WERI-Rb-1 (cell line): ENCODE measurements around the gene CLASRP.

Source experiments
- DNase-seq: peaks from one replicate; pipeline ENCODE4 v3.0.0-alpha.2; 2020
- H3K27ac ChIP-seq: fragments of 250-450 bp; sonication (Bioruptor Pico); 2 replicates; pipeline ENCODE4 v1.5.1; 2020; ENCODE audit warnings: mild to moderate bottlenecking, moderate library complexity
- H3K27me3 ChIP-seq: fragments of 250-450 bp; sonication (Bioruptor Pico); 2 replicates; pipeline ENCODE4 v1.5.1; 2021; ENCODE audit warnings: mild to moderate bottlenecking, low read depth, moderate library complexity; ENCODE audit not compliant: insufficient read depth, severe bottlenecking
- H3K36me3 ChIP-seq: fragments of 250-450 bp; sonication (Bioruptor Pico); 2 replicates; pipeline ENCODE4 v1.5.1; 2020; ENCODE audit warnings: mild to moderate bottlenecking, moderate library complexity
- H3K4me3 ChIP-seq: 2 replicates; pipeline ENCODE4 v1.5.1; 2011; ENCODE audit warnings: low read depth, mild to moderate bottlenecking, control low read depth, low read length
- H3K9me3 ChIP-seq: fragments of 250-450 bp; sonication (Bioruptor Pico); 2 replicates; pipeline ENCODE4 v1.5.1; 2021; ENCODE audit warnings: mild to moderate bottlenecking, moderate library complexity; ENCODE audit not compliant: severe bottlenecking
- CTCF ChIP-seq: IDR thresholded peaks from 2 replicates; pipeline ENCODE4 v1.5.1; 2011; ENCODE audit warnings: low read depth, mild to moderate bottlenecking, control low read depth, inconsistent platforms, low read length

CLASRP gene

GRCh38 chr19:45110851-45111266, 72.0 kb downstream of the CLASRP start:
- H3K9me3 ChIP-seq: no peaks in the 10 kb centered on the region
- no peak overlapping the region for H3K27ac ChIP-seq
- no peaks in the 10 kb centered on the region for H3K27me3 ChIP-seq
- TF ChIP-seq CTCF: no peak
- DNase-seq: no peak
- no peak overlapping the region for H3K4me3 ChIP-seq
- no peaks in the 10 kb centered on the region; the same call in 1 of the 2 replicates for H3K36me3 ChIP-seq

- Histone ChIP-seq H3K27ac (no peak overlapping the region), H3K27me3 (no peaks in the 10 kb centered on the region), H3K36me3 (no peaks in the 10 kb centered on the region; the same call in 1 of the 2 replicates), H3K9me3 (no peaks in the 10 kb centered on the region), H3K4me3 (no peak overlapping the region)
- no peak for TF ChIP-seq CTCF
- DNase-seq: no peak
Observed at GRCh38 chr19:45112111-45112827, 73.4 kb downstream of the CLASRP start.

- DNase-seq: no peak
- Histone ChIP-seq H3K4me3 (no peak overlapping the region), H3K9me3 (no peaks in the 10 kb centered on the region), H3K27me3 (no peaks in the 10 kb centered on the region), H3K36me3 (no peaks in the 10 kb centered on the region; the same call in 1 of the 2 replicates), H3K27ac (no peak overlapping the region)
- no peak for TF ChIP-seq CTCF
Observed at GRCh38 chr19:45113628-45114027, 74.8 kb downstream of the CLASRP start.

- H3K4me3 ChIP-seq: no peak overlapping the region
- no peaks in the 10 kb centered on the region for H3K27me3 ChIP-seq
- TF ChIP-seq CTCF: no peak
- no peaks in the 10 kb centered on the region; the same call in 1 of the 2 replicates for H3K36me3 ChIP-seq
- H3K27ac ChIP-seq: no peak overlapping the region
- H3K9me3 ChIP-seq: no peaks in the 10 kb centered on the region
- DNase-seq: no peak
Observed at GRCh38 chr19:45114116-45114515, 75.3 kb downstream of the CLASRP start.

GRCh38 chr19:45115809-45116615, 77.2 kb downstream of the CLASRP start:
- TF ChIP-seq CTCF: no peak
- Histone ChIP-seq H3K27me3 (no peaks in the 10 kb centered on the region), H3K36me3 (no peaks in the 10 kb centered on the region; the same call in none of the 2 replicates), H3K4me3 (no peak overlapping the region), H3K9me3 (no peaks in the 10 kb centered on the region), H3K27ac (no peak overlapping the region)
- no peak for DNase-seq
